ENCODE data around the gene KLHL22.
"Not testable (repeated sequence)": the region's sequence is repeated elsewhere in the genome, so short reads cannot be mapped to it uniquely, and the experiment has no call there.

Gene KLHL22, protein sequence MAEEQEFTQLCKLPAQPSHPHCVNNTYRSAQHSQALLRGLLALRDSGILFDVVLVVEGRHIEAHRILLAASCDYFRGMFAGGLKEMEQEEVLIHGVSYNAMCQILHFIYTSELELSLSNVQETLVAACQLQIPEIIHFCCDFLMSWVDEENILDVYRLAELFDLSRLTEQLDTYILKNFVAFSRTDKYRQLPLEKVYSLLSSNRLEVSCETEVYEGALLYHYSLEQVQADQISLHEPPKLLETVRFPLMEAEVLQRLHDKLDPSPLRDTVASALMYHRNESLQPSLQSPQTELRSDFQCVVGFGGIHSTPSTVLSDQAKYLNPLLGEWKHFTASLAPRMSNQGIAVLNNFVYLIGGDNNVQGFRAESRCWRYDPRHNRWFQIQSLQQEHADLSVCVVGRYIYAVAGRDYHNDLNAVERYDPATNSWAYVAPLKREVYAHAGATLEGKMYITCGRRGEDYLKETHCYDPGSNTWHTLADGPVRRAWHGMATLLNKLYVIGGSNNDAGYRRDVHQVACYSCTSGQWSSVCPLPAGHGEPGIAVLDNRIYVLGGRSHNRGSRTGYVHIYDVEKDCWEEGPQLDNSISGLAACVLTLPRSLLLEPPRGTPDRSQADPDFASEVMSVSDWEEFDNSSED

GRCh38 chr22:20494978-20495860, at the start of gene KLHL22:
TSS of gene KLHL22 (minus strand) at chr22:20495795. CDS start at chr22:20489211, 6,584 bp downstream.
- Histone ChIP-seq H3K4me2 (ENCODE audit: low read length) (peak within 1 kb of the TSS; percentile 97), H3K9ac (ENCODE audit: low read length) (peak within 1 kb of the TSS; percentile 85), H4K20me1 (ENCODE audit: insufficient read depth, low read length) (peaks cover 34% of the 10 kb centered on the region), H3K79me2 (ENCODE audit: low read length) (peaks cover 50% of the 10 kb centered on the region), H2AFZ (ENCODE audit: low read depth, low read length) (peak within 1 kb of the TSS; percentile 64; the same call in 1 of the 2 replicates), H3K4me1 (ENCODE audit: low read length) (peaks cover 9% of the 10 kb centered on the region; the same call in 1 of the 2 replicates), H3K36me3 (replicated peaks; ENCODE audit: low read depth, low read length) (no peaks in the 10 kb centered on the region), H3K27me3 (ENCODE audit: low read depth, low read length) (no peaks in the 10 kb centered on the region), H3K4me3 (ENCODE audit: low read length) (peak within 1 kb of the TSS; percentile 82), H3K27ac (ENCODE audit: low read length) (peak within 1 kb of the TSS; percentile 65), H3K9me3 (ENCODE audit: insufficient read depth, low read length) (no peaks in the 10 kb centered on the region)
- TF ChIP-seq, protein P1, sequence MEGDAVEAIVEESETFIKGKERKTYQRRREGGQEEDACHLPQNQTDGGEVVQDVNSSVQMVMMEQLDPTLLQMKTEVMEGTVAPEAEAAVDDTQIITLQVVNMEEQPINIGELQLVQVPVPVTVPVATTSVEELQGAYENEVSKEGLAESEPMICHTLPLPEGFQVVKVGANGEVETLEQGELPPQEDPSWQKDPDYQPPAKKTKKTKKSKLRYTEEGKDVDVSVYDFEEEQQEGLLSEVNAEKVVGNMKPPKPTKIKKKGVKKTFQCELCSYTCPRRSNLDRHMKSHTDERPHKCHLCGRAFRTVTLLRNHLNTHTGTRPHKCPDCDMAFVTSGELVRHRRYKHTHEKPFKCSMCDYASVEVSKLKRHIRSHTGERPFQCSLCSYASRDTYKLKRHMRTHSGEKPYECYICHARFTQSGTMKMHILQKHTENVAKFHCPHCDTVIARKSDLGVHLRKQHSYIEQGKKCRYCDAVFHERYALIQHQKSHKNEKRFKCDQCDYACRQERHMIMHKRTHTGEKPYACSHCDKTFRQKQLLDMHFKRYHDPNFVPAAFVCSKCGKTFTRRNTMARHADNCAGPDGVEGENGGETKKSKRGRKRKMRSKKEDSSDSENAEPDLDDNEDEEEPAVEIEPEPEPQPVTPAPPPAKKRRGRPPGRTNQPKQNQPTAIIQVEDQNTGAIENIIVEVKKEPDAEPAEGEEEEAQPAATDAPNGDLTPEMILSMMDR (IDR thresholded peaks at IDR 0.05; ENCODE audit: low read depth, low read length), result no peak
- no peak for TF ChIP-seq EZH2phosphoT487 (IDR thresholded peaks at IDR 0.05; ENCODE audit: low read depth)

DNA sequence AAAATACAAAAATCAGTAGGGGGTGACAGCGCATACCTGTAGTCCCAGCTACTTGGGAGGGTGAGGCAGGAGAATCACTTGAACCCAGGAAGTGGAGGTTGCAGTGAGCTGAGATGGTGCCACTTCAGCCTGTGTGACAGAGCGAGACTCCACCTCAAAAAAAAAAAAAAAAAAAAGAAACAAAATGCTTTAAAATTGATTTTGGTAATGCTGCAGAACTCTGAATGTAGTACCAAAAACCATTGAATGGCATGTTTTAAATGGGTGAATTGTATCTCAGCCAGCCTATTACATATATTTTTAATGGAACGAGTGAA, 49.7 kb upstream of the KLHL22 start:
- not testable (repeated sequence) for H3K27ac ChIP-seq (ENCODE audit: low read length); H3K9me3 ChIP-seq (ENCODE audit: insufficient read depth, low read length); H4K20me1 ChIP-seq (ENCODE audit: insufficient read depth, low read length); H3K4me3 ChIP-seq (ENCODE audit: low read length); H3K27me3 ChIP-seq (ENCODE audit: low read depth, low read length); H2AFZ ChIP-seq (ENCODE audit: low read depth, low read length); H3K9ac ChIP-seq (ENCODE audit: low read length); H3K4me2 ChIP-seq (ENCODE audit: low read length)
- Histone ChIP-seq H3K36me3 (replicated peaks; ENCODE audit: low read depth, low read length) (peaks cover 26% of the 10 kb centered on the region), H3K4me1 (ENCODE audit: low read length) (peaks cover 16% of the 10 kb centered on the region), H3K79me2 (ENCODE audit: low read length) (peaks cover 29% of the 10 kb centered on the region)

DNA sequence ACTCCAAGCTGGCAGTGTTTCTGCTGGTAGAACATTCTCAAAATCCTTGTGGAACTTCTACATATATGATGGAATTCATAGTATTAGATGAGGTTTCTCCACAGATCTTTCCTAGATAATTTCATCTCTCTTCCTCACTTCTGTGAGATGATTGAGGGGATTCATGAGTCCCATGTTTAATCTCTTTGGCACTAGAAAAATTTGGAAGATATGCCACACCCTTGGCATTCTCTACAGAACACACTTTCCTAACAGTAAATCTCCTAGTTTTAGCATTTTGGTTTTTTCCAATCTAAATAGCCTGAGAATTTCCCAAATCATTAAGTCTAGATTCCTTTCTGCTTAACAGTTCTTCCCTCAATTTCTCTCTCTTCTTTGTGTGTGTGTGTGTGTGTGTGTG, 47.1 kb upstream of the KLHL22 start:
- Histone ChIP-seq H3K9ac (ENCODE audit: low read length) (no peak overlapping the region), H3K9me3 (ENCODE audit: insufficient read depth, low read length) (no peaks in the 10 kb centered on the region), H3K27ac (ENCODE audit: low read length) (no peak overlapping the region), H4K20me1 (ENCODE audit: insufficient read depth, low read length) (peaks cover 3% of the 10 kb centered on the region; the same call in 1 of the 2 replicates), H3K4me3 (ENCODE audit: low read length) (no peak overlapping the region), H3K27me3 (ENCODE audit: low read depth, low read length) (no peaks in the 10 kb centered on the region), H3K4me1 (ENCODE audit: low read length) (no peaks in the 10 kb centered on the region), H3K79me2 (ENCODE audit: low read length) (peaks cover 8% of the 10 kb centered on the region), H3K4me2 (ENCODE audit: low read length) (no peak overlapping the region), H2AFZ (ENCODE audit: low read depth, low read length) (no peak overlapping the region), H3K36me3 (replicated peaks; ENCODE audit: low read depth, low read length) (peaks cover 45% of the 10 kb centered on the region)
- TF ChIP-seq EZH2phosphoT487 (IDR thresholded peaks at IDR 0.05; ENCODE audit: low read depth), result no peak
- TF ChIP-seq, protein P1 (IDR thresholded peaks at IDR 0.05; ENCODE audit: low read depth, low read length), result no peak

GRCh38 chr22:20542055-20542454, 46.5 kb upstream of the KLHL22 start:
- Histone ChIP-seq H3K36me3 (replicated peaks; ENCODE audit: low read depth, low read length) (peaks cover 52% of the 10 kb centered on the region), H3K27ac (ENCODE audit: low read length) (no peak overlapping the region), H4K20me1 (ENCODE audit: insufficient read depth, low read length) (peaks cover 9% of the 10 kb centered on the region)

GRCh38 chr22:20538875-20539274, 43.3 kb upstream of the KLHL22 start:
- peaks cover 32% of the 10 kb centered on the region for H4K20me1 ChIP-seq (ENCODE audit: insufficient read depth, low read length)

More at GRCh38 chr22:20542055-20542454, 46.5 kb upstream of the KLHL22 start:
- H3K9me3 ChIP-seq (ENCODE audit: insufficient read depth, low read length), result no peaks in the 10 kb centered on the region
- no peaks in the 10 kb centered on the region for H3K27me3 ChIP-seq (ENCODE audit: low read depth, low read length)
- TF ChIP-seq, protein P1 (IDR thresholded peaks at IDR 0.05; ENCODE audit: low read depth, low read length), result no peak
- no peak for TF ChIP-seq EZH2phosphoT487 (IDR thresholded peaks at IDR 0.05; ENCODE audit: low read depth)
- H2AFZ ChIP-seq (ENCODE audit: low read depth, low read length), result no peak overlapping the region
- H3K9ac ChIP-seq (ENCODE audit: low read length), result no peak overlapping the region
- H3K4me1 ChIP-seq (ENCODE audit: low read length), result no peaks in the 10 kb centered on the region
- H3K79me2 ChIP-seq (ENCODE audit: low read length), result peaks cover 15% of the 10 kb centered on the region
- no peak overlapping the region for H3K4me3 ChIP-seq (ENCODE audit: low read length)
- H3K4me2 ChIP-seq (ENCODE audit: low read length), result no peak overlapping the region

More at GRCh38 chr22:20538875-20539274, 43.3 kb upstream of the KLHL22 start:
- not testable (repeated sequence) for H3K4me3 ChIP-seq (ENCODE audit: low read length); H3K27me3 ChIP-seq (ENCODE audit: low read depth, low read length); H3K4me1 ChIP-seq (ENCODE audit: low read length); H3K4me2 ChIP-seq (ENCODE audit: low read length); H3K9ac ChIP-seq (ENCODE audit: low read length); H2AFZ ChIP-seq (ENCODE audit: low read depth, low read length); H3K9me3 ChIP-seq (ENCODE audit: insufficient read depth, low read length); H3K27ac ChIP-seq (ENCODE audit: low read length)
- Histone ChIP-seq H3K36me3 (replicated peaks; ENCODE audit: low read depth, low read length) (peaks cover 42% of the 10 kb centered on the region), H3K79me2 (ENCODE audit: low read length) (peaks cover 33% of the 10 kb centered on the region)
